ENCODE measurements around the gene BCAR1.

The BCAR1 gene

DNA sequence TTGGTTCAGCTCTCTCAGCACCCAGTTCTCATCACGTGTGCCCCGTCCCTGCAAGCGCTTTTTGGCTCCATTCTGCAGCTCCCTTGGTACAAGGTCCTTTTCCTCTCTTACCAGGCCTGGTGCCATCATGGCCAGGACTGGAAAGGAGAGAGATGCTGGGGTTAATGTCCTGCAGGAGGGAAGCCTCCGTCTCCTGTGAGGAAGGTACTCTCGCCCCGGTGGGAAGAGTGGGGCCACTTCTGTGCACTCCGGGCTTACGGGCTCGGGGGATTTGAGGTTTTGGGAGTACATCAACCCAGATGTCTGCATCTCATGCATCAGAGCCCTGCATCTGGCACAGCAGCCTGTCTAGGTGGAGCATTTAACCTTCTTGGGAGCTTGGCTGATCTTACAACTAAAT, 54.6 kb downstream of the BCAR1 start:
- no peak for DNase-seq
- no peaks in the 10 kb centered on the region for H3K9me3 ChIP-seq
- no peak overlapping the region for H3K4me3 ChIP-seq (ENCODE audit: low read depth, low read length)
- TF ChIP-seq, protein P1, sequence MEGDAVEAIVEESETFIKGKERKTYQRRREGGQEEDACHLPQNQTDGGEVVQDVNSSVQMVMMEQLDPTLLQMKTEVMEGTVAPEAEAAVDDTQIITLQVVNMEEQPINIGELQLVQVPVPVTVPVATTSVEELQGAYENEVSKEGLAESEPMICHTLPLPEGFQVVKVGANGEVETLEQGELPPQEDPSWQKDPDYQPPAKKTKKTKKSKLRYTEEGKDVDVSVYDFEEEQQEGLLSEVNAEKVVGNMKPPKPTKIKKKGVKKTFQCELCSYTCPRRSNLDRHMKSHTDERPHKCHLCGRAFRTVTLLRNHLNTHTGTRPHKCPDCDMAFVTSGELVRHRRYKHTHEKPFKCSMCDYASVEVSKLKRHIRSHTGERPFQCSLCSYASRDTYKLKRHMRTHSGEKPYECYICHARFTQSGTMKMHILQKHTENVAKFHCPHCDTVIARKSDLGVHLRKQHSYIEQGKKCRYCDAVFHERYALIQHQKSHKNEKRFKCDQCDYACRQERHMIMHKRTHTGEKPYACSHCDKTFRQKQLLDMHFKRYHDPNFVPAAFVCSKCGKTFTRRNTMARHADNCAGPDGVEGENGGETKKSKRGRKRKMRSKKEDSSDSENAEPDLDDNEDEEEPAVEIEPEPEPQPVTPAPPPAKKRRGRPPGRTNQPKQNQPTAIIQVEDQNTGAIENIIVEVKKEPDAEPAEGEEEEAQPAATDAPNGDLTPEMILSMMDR (IDR thresholded peaks at IDR 0.05; ENCODE audit: low read depth, low read length) = no peak
- no peaks in the 10 kb centered on the region for H3K27me3 ChIP-seq
- H3K4me1 ChIP-seq = no peaks in the 10 kb centered on the region
- H3K36me3 ChIP-seq = no peaks in the 10 kb centered on the region

- Histone ChIP-seq H3K4me1 (no peaks in the 10 kb centered on the region), H3K36me3 (no peaks in the 10 kb centered on the region), H3K4me3 (ENCODE audit: low read depth, low read length) (no peak overlapping the region), H3K27me3 (no peaks in the 10 kb centered on the region), H3K9me3 (no peaks in the 10 kb centered on the region)
- TF ChIP-seq, protein P1 (IDR thresholded peaks at IDR 0.05; ENCODE audit: low read depth, low read length) = no peak
- DNase-seq = no peak
These were observed 55.3 kb downstream of the BCAR1 start for GRCh38 chr16:75195811-75196790.

GRCh38 chr16:75193730-75194444, 57.5 kb downstream of the BCAR1 start:
- Histone ChIP-seq H3K36me3 (no peaks in the 10 kb centered on the region), H3K9me3 (no peaks in the 10 kb centered on the region), H3K27me3 (no peaks in the 10 kb centered on the region), H3K4me1 (no peaks in the 10 kb centered on the region), H3K4me3 (ENCODE audit: low read depth, low read length) (no peak overlapping the region)
- TF ChIP-seq, protein P1 (IDR thresholded peaks at IDR 0.05; ENCODE audit: low read depth, low read length) = no peak
- DNase-seq = no peak

- no peaks in the 10 kb centered on the region for H3K27me3 ChIP-seq
- no peaks in the 10 kb centered on the region for H3K4me1 ChIP-seq
- no peaks in the 10 kb centered on the region for H3K9me3 ChIP-seq
- H3K4me3 ChIP-seq (ENCODE audit: low read depth, low read length) = no peak overlapping the region
- TF ChIP-seq, protein P1 (IDR thresholded peaks at IDR 0.05; ENCODE audit: low read depth, low read length) = no peak
- no peak for DNase-seq
- H3K36me3 ChIP-seq = no peaks in the 10 kb centered on the region
These were observed 58.2 kb downstream of the BCAR1 start for GRCh38 chr16:75193265-75193650.

DNA sequence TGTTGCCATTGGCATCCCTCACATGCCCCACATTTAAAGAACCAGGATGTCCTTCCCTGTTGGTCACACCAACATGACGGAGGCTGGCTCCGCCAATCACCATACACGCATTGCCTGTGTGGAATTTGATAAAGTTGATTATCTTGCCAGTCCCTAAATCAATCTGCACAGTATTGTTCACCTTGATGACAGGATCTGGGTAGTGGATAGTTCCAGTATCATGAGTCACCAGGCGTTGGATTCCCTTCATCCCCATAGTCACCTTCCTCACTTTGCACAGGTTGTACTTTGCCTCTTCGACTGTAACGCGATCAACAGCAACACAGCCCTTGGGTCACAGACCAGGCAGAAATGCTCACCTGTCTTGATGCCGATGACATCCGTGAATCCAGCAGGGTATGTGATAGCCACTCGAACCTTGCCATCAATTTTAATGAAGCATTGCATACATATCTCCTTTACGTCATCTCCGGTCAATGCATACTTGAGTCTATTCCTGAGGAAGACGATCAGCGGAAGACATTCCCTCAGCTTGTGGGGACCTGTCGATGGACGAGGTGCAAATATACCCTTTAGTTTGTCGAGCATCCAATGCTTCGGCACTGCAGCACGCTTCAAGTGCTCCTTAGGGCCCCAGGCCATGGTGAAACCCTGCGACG, 58.7 kb downstream of the BCAR1 start:
- Histone ChIP-seq H3K4me1 (no peaks in the 10 kb centered on the region), H3K4me3 (ENCODE audit: low read depth, low read length) (no peak overlapping the region), H3K27me3 (no peaks in the 10 kb centered on the region), H3K36me3 (no peaks in the 10 kb centered on the region), H3K9me3 (no peaks in the 10 kb centered on the region)
- no peak for DNase-seq
- TF ChIP-seq, protein P1 (IDR thresholded peaks at IDR 0.05; ENCODE audit: low read depth, low read length) = no peak
